Measurements from ENCODE around the gene ANO8. TPM values are rescaled to one million over a fixed set of nuclear protein-coding genes. Genes with fewer than 3 reads are reported as not detected.

The ANO8 gene
- total and polyA plus RNA-seq, 2 of the 8 experiments (the other 6 are each of a cell fraction or from before 2014, with no cell fraction given) = 9.5 to 20.7 TPM

GRCh38 chr19:17282488-17283125 lies 52.0 kb downstream of the ANO8 start:
- DNase-seq (ENCODE audit: low read depth in 1 of 2, low spot score in 2 of 2) (peak in 1 of 2 experiments; percentile 97), FAIRE-seq (no peak)
- peaks cover 0 to 3% of the 10 kb centered on the region in 2 experiments for H4K20me1 ChIP-seq (replicated peaks in 1 of 2; ENCODE audit: control insufficient read depth in 1 of 2, insufficient read depth in 2 of 2, low read length in 2 of 2)
- H3K23ac ChIP-seq (ENCODE audit: insufficient read length) = no peak overlapping the region
- H3K9ac ChIP-seq (replicated peaks in 1 of 4; ENCODE audit: extremely low read depth in 1 of 4, low read depth in 3 of 4, low read length in 3 of 4) = no peak overlapping the region; a peak in 1 of 7 replicates
- no peak overlapping the region for H3K14ac ChIP-seq (ENCODE audit: insufficient read length)
- H3K27me3 ChIP-seq (replicated peaks in 1 of 4; ENCODE audit: control insufficient read depth in 3 of 4, extremely low read depth in 1 of 4, insufficient read depth in 3 of 4, low read length in 3 of 4) = peaks cover 0 to 3% (median 0%) of the 10 kb centered on the region in 4 experiments; a peak in 3 of 7 replicates
- H3K79me1 ChIP-seq (ENCODE audit: low read depth, low read length) = no peaks in the 10 kb centered on the region; the same call in 1 of the 2 replicates
- peak overlapping the region; percentile 59 for H4K91ac ChIP-seq (replicated peaks; ENCODE audit: insufficient read length, low read length)
- H3K4ac ChIP-seq (replicated peaks; ENCODE audit: insufficient read length, low read depth, low read length) = no peak overlapping the region
- H3K79me2 ChIP-seq (ENCODE audit: control insufficient read depth in 1 of 2, insufficient read depth in 2 of 2, low read length in 2 of 2) = no peaks in the 10 kb centered on the region
- H3K9me3 ChIP-seq (ENCODE audit: insufficient read depth in 2 of 2, low read depth in 1 of 2, low read length in 1 of 2) = peaks cover 0 to 6% of the 10 kb centered on the region in 2 experiments; a peak in 1 of 4 replicates
- no peak overlapping the region; the same call in 1 of the 2 replicates for H3K18ac ChIP-seq (ENCODE audit: extremely low read depth, low read length)
- peaks cover 0 to 3% (median under 1%) of the 10 kb centered on the region in 4 experiments; a peak in 3 of 7 replicates for H3K4me1 ChIP-seq (replicated peaks in 1 of 4; ENCODE audit: control insufficient read depth in 3 of 4, insufficient read depth in 4 of 4, low read length in 3 of 4)
- ChIA-PET POLR2A (ENCODE audit: partially characterized antibody) (interaction anchor here (0.6 to 9.0 kb wide), 15 partner anchors 9 to 145 kb away, joined by 3 to 113 read pairs (median 4); partner anchors contain the start of genes BABAM1, DDA1, OCEL1 and USE1), CTCF (ENCODE audit: partially characterized antibody) (interaction anchor here (0.5 to 5.7 kb wide), 30 partner anchors 8 to 789 kb away, joined by 3 to 56 read pairs (median 4); partner anchors contain the start of genes BABAM1, OCEL1 and USHBP1)
- no peak overlapping the region for H3K56ac ChIP-seq (replicated peaks; ENCODE audit: insufficient read length, low read depth, low read length)
- 25% methylated on average over 45 of the region's 45 CpGs; no CpG with 5 or more reads in 1 of the 2 experiments for WGBS, 2 experiments (ENCODE audit: extremely low coverage in 1 of 2, insufficient coverage in 1 of 2, insufficient read length in 1 of 2, insufficient replicate concordance in 2 of 2, low coverage in 1 of 2, low lambda C conversion rate in 2 of 2, missing lambda C conversion rate in 1 of 2)
- no peak overlapping the region for H2BK5ac ChIP-seq (ENCODE audit: low read depth, low read length)
- 0 out of 2 replicates have a peak overlapping the region, but pooled peaks have one; percentile 46 for H2BK15ac ChIP-seq (ENCODE audit: low read length)
- H4K8ac ChIP-seq (ENCODE audit: extremely low read depth, insufficient read depth, low read length) = peak overlapping the region; percentile 88
- peak overlapping the region; percentile 78; the same call in 1 of the 2 replicates for H2BK12ac ChIP-seq (ENCODE audit: low read depth, low read length)
- no peak overlapping the region for H2BK120ac ChIP-seq (replicated peaks; ENCODE audit: low read depth, low read length)
- no peak overlapping the region for H2BK20ac ChIP-seq (ENCODE audit: low read length)
- peaks cover 0 to 4% (median 1%) of the 10 kb centered on the region in 4 experiments; a peak in 2 of 8 replicates for H3K36me3 ChIP-seq (ENCODE audit: control insufficient read depth in 2 of 4, insufficient read depth in 4 of 4, low read length in 3 of 4)
- peak overlapping the region; percentile 0 to 68; a peak in 3 of 4 replicates for H3K4me2 ChIP-seq (ENCODE audit: insufficient read depth in 1 of 2, low read depth in 2 of 2, low read length in 2 of 2)
- no peak overlapping the region for H2AK5ac ChIP-seq (ENCODE audit: low read depth, low read length)
- no peak overlapping the region; the same call in 1 of the 2 replicates for H2AFZ ChIP-seq (ENCODE audit: low read length)
- no peaks in the 10 kb centered on the region; the same call in 1 of the 2 replicates for H3K23me2 ChIP-seq (ENCODE audit: low read depth, low read length)
- no peak overlapping the region for H3K27ac ChIP-seq (ENCODE audit: low read depth, low read length)
- H3K4me3 ChIP-seq (ENCODE audit: extremely low read depth in 1 of 4, insufficient read depth in 2 of 4, low read depth in 3 of 4, low read length in 4 of 4) = peak overlapping the region; percentile 3 to 54 (median 20); a peak in 7 of 8 replicates
- no peak overlapping the region for H4K5ac ChIP-seq (ENCODE audit: insufficient read length, low read depth, low read length)
- no peak for TF ChIP-seq NRF1 (IDR thresholded peaks at IDR 0.05; ENCODE audit: low read depth, low read length)
- no peak for TF ChIP-seq SP1 (IDR thresholded peaks at IDR 0.05; ENCODE audit: low read depth, low read length)
- TF ChIP-seq TCF12 (IDR thresholded peaks at IDR 0.05; ENCODE audit: low read depth, low read length) = no peak
- peak; percentile 97 for TF ChIP-seq MAX (IDR thresholded peaks at IDR 0.05)
- peak; percentile 87 to 88 for TF ChIP-seq RAD21 (IDR thresholded peaks at IDR 0.05 in 1 of 2, conservative IDR thresholded peaks at IDR 0.05 in 1 of 2; ENCODE audit: low read depth in 2 of 2, low read length in 2 of 2)
- no peak for TF ChIP-seq CBX5 (IDR thresholded peaks at IDR 0.05; ENCODE audit: low read depth, low read length)
- TF ChIP-seq HDAC2 (IDR thresholded peaks at IDR 0.05; ENCODE audit: borderline replicate concordance in 1 of 2, low read depth in 2 of 2, low read length in 2 of 2) = peak in 1 of 2 experiments; percentile 54; a peak in 1 of 4 replicates
- no peak for TF ChIP-seq GTF2F1 (IDR thresholded peaks at IDR 0.05; ENCODE audit: borderline replicate concordance, low read depth, low read length)
- no peak for TF ChIP-seq SP4 (IDR thresholded peaks at IDR 0.05; ENCODE audit: low read length)
- TF ChIP-seq POLR2A (IDR thresholded peaks at IDR 0.05; ENCODE audit: control extremely low read depth in 1 of 2, low read depth in 2 of 2, low read length in 2 of 2) = no peak; a peak in 1 of 3 replicates
- TF ChIP-seq CBX8 (IDR thresholded peaks at IDR 0.05; ENCODE audit: borderline replicate concordance, low read depth, low read length) = no peak

All from H1 (cell line).